ENCODE data around the gene TMEM178B. TPM values are rescaled to one million over a fixed set of nuclear protein-coding genes. Genes with fewer than 3 reads are reported as not detected.

TMEM178B gene
- total and polyA plus RNA-seq, 2 experiments from 2014 or later, result 0.39 to 0.46 TPM

GRCh38 chr7:141239661-141240060 lies 165.8 kb downstream of the TMEM178B start:
- no peak overlapping the region for H3K4me3 ChIP-seq
- no peak overlapping the region for H3K27ac ChIP-seq
- DNase-seq (ENCODE audit: low read depth in 1 of 2, low spot score in 1 of 2), result no peak
- TF ChIP-seq, protein P1, sequence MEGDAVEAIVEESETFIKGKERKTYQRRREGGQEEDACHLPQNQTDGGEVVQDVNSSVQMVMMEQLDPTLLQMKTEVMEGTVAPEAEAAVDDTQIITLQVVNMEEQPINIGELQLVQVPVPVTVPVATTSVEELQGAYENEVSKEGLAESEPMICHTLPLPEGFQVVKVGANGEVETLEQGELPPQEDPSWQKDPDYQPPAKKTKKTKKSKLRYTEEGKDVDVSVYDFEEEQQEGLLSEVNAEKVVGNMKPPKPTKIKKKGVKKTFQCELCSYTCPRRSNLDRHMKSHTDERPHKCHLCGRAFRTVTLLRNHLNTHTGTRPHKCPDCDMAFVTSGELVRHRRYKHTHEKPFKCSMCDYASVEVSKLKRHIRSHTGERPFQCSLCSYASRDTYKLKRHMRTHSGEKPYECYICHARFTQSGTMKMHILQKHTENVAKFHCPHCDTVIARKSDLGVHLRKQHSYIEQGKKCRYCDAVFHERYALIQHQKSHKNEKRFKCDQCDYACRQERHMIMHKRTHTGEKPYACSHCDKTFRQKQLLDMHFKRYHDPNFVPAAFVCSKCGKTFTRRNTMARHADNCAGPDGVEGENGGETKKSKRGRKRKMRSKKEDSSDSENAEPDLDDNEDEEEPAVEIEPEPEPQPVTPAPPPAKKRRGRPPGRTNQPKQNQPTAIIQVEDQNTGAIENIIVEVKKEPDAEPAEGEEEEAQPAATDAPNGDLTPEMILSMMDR (IDR thresholded peaks at IDR 0.05; ENCODE audit: low read depth, low read length), result no peak
- H3K27me3 ChIP-seq, result no peaks in the 10 kb centered on the region
- H3K4me1 ChIP-seq (ENCODE audit: low read depth), result no peaks in the 10 kb centered on the region
- no peaks in the 10 kb centered on the region for H3K36me3 ChIP-seq
- no peaks in the 10 kb centered on the region for H3K9me3 ChIP-seq (ENCODE audit: low read depth)

GRCh38 chr7:141242568-141242967 lies 168.7 kb downstream of the TMEM178B start:
- no peak overlapping the region for H3K27ac ChIP-seq
- TF ChIP-seq, protein P1 (IDR thresholded peaks at IDR 0.05; ENCODE audit: low read depth, low read length), result no peak
- DNase-seq (ENCODE audit: low read depth in 1 of 2, low spot score in 1 of 2), result no peak

DNA sequence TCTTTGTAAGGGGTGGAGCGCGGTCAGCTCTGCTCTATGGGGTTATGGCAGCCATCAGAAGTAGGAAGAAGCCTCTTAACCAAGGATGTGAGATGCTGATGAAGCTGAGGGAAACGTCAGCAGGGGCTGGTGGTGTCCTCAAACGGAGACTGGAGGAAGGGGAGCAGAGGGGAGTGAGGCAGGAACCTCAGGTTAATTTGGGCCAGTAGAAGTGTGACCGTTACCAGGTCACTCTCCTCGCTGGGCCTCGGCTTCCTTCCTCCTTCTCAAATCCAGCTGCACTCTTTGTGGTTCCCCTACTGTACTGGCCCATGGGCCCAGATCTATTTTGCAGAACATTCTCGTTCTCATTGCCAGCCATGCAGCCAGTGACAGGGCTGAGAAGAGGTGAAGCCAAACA lies 169.5 kb downstream of the TMEM178B start:
- H3K4me1 ChIP-seq (ENCODE audit: low read depth), result no peaks in the 10 kb centered on the region
- DNase-seq (ENCODE audit: low read depth in 1 of 2, low spot score in 1 of 2), result no peak
- TF ChIP-seq, protein P1 (IDR thresholded peaks at IDR 0.05; ENCODE audit: low read depth, low read length), result no peak
- no peaks in the 10 kb centered on the region for H3K9me3 ChIP-seq (ENCODE audit: low read depth)
- no peaks in the 10 kb centered on the region for H3K36me3 ChIP-seq
- H3K27me3 ChIP-seq, result no peaks in the 10 kb centered on the region
- no peak overlapping the region for H3K4me3 ChIP-seq
- no peak overlapping the region for H3K27ac ChIP-seq

More at GRCh38 chr7:141242568-141242967, 168.7 kb downstream of the TMEM178B start:
- H3K4me3 ChIP-seq, result no peak overlapping the region
- no peaks in the 10 kb centered on the region for H3K4me1 ChIP-seq (ENCODE audit: low read depth)
- H3K9me3 ChIP-seq (ENCODE audit: low read depth), result no peaks in the 10 kb centered on the region
- H3K27me3 ChIP-seq, result no peaks in the 10 kb centered on the region
- no peaks in the 10 kb centered on the region for H3K36me3 ChIP-seq

DNA sequence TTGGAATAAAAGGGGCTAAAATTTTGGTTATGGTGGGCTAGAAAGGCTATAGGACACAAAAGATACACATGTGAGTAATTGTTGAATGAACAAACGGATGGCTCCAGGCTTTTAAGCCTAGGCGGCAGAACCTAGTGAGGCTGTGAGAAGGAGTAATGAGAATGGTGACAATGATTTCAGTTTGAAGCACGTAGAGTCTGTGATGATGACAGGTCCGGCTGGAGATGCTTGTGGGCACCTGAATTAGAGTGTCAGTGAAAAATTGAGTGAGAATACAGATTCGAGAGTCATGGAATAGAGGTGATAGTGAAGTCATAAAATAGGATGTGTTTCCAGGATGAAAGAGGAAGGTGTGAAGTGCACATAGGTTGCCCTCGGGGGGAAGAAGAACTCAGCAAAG lies 170.6 kb downstream of the TMEM178B start:
- Histone ChIP-seq H3K36me3 (no peaks in the 10 kb centered on the region), H3K4me3 (no peak overlapping the region), H3K9me3 (ENCODE audit: low read depth) (no peaks in the 10 kb centered on the region), H3K4me1 (ENCODE audit: low read depth) (no peaks in the 10 kb centered on the region), H3K27ac (no peak overlapping the region), H3K27me3 (no peaks in the 10 kb centered on the region)
- no peak for DNase-seq (ENCODE audit: low read depth in 1 of 2, low spot score in 1 of 2)
- TF ChIP-seq, protein P1 (IDR thresholded peaks at IDR 0.05; ENCODE audit: low read depth, low read length), result no peak

DNA sequence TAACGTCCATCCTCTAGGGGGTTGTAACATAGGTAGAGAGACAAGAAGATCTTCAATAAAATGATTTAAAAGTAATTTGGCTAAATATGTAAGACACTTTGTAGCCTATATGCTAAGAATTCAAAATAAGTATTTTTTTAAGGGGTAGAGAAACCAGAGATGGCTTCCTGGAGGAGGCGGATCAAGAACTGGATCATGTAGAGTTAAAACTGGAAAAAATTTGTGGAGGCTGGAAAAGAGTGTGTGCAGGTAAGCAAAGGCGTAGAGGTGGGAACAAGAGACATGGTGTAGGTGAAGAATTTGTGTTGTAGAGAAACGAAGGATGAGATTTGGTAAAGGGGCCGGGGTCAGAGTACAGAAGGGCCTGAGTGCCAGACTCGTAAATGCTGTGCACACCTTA lies 172.6 kb downstream of the TMEM178B start:
- TF ChIP-seq, protein P1 (IDR thresholded peaks at IDR 0.05; ENCODE audit: low read depth, low read length), result no peak
- no peaks in the 10 kb centered on the region for H3K27me3 ChIP-seq
- no peak overlapping the region for H3K4me3 ChIP-seq
- no peaks in the 10 kb centered on the region for H3K4me1 ChIP-seq (ENCODE audit: low read depth)
- H3K36me3 ChIP-seq, result no peaks in the 10 kb centered on the region
- no peaks in the 10 kb centered on the region for H3K9me3 ChIP-seq (ENCODE audit: low read depth)
- H3K27ac ChIP-seq, result no peak overlapping the region
- no peak for DNase-seq (ENCODE audit: low read depth in 1 of 2, low spot score in 1 of 2)

- TF ChIP-seq, protein P1 (IDR thresholded peaks at IDR 0.05; ENCODE audit: low read depth, low read length), result no peak
- Histone ChIP-seq H3K4me3 (no peak overlapping the region), H3K9me3 (ENCODE audit: low read depth) (no peaks in the 10 kb centered on the region), H3K27ac (no peak overlapping the region), H3K4me1 (ENCODE audit: low read depth) (no peaks in the 10 kb centered on the region), H3K36me3 (no peaks in the 10 kb centered on the region), H3K27me3 (no peaks in the 10 kb centered on the region)
- no peak for DNase-seq (ENCODE audit: low read depth in 1 of 2, low spot score in 1 of 2)
These were observed 177.3 kb downstream of the TMEM178B start for GRCh38 chr7:141251180-141251579.

All from cardiac muscle cell (in vitro differentiated cells and primary cell).